ELR (cell line): Measurements from ENCODE around the gene FGF1.

Source experiments
- DNase-seq: peaks from one replicate; pipeline ENCODE4 v3.0.0-alpha.2; 2015; ENCODE audit warnings: low read depth

The FGF1 gene

DNA sequence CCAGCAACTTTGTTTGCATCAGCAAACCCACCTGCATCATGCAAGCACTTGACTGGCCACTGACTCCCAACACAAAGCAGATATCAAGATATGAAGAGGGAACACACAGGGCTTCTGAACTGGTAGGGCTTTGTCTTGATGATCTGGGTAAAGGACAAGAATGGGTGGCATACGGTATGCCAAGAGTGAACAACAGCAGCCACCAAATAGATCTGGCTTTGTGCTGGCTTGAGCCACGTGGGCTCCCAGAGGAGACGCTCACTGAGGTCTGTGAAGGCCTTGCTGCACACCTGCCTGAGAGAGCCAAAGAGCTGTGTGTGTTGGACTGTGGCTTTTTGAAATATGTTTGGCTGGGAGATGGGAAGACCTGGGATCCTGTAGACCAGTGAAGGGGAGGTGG is 43.5 kb downstream of the FGF1 start:
- no peak for DNase-seq

DNA sequence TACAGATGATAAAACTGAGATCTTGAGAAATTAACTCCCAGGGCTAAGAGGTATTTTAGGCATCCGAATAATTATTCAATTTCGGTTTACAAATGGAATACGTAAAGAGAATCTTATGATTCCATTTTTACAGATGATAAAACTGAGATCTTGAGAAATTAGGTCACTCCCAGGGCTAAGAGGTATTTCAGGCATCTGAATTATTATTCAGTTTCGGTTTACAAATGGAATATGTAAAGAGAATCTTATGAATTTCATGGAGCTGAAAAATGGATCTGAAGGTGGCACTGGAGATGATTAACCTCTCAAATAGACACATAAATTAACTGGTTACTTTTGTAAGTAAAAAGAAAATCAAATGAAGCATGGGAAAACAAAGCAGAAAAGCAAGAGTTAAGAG is 44.2 kb downstream of the FGF1 start:
- peak; percentile 12 for DNase-seq

DNA sequence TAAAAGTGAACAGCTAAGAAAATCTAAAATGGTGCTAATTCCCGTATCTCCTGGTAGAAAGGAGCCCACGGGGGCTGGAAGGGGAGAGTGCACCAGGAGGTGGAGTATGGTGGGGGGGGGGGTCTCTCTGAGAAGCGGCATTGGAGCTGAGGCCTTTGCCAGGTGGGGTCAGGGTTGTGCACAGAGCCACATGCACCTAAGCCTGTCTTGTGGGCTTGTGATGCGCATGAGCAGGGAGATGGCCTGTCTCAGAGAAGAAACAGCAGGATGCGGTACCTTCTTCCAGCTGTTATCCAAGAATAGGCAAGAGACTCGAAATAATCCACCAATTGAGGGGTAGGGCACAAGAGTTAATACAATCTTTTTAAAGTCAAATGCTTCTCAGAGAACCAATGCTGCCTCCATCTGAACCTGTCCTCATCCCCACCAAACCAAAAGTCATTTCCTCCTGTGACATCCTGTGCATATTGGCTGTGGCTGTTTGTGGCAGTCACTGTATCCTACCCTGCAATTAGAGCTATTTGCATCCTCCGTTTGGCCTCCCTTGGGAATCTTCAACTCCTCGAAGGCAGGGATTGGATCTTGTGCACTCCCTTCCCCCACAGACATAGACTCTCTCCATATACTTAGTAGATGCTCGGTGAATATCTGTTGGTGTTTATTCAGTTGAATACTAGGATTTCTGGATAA is 45.4 kb downstream of the FGF1 start:
- no peak for DNase-seq

DNA sequence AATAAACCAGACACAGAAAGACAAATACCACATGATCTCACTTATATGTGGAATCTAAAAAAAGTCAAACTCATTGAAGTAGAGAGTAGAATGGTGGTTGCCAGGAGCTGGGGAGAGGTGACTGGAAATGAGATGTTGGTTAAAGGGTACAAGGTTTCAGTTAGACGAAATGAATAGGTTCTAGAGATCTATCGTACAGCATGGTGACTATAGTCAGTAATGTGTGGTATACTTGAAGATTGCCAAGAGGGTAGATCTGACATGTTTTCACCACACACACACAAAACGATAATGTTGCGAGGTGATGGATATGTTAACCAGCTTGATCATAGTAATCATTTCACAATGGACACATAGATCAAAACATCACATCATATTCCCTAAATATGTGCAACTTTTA is 46.4 kb downstream of the FGF1 start:
- no peak for DNase-seq

DNA sequence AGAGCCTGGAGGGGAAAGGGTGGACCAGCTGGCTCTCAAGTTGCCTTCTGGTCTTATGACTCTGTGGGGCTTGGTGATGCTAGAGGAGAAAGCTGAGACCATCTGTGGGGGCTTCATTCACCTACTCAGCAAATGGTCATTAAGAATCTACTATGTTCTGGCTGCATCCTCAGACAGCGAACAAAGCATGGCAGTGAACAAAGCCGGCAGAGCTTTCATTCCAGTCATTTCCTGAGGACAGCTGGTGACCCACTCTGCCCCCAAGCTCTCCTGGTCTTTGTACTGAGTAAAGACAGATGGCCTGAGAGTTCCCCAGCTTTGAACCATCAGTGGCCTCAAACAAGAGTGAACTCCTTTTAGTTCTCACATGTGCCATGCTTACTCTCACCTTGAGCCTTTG is 48.0 kb downstream of the FGF1 start:
- no peak for DNase-seq

DNA sequence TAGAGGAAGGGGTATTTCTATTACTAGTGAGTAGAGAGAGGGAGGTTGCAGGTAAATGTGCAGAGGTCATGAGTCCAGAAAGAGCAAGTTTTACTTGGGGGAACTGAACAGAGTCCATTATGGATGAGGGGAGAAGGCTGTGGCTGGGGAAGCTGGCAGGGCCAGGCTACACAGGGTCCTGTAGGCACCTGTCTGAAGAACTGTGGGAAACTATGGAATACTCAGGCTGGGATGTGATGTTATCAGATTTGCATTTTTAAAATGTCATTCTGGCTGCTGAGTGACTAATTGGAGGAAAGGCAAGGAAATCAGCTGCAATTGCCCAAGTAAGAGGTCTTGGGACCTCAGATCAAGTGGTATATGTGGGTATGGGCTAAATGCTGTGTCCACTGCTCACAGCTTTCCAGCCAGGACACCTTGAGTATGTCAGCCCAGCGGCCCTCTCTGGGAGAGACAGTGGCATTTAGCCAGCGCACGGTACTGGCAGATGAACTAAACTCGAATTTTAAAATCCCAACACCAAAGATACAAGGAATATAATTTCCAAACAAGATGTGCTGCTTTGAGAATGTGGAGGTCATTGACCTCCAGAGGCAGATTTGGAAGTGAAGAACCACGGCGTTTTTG is 49.1 kb downstream of the FGF1 start:
- no peak for DNase-seq

DNA sequence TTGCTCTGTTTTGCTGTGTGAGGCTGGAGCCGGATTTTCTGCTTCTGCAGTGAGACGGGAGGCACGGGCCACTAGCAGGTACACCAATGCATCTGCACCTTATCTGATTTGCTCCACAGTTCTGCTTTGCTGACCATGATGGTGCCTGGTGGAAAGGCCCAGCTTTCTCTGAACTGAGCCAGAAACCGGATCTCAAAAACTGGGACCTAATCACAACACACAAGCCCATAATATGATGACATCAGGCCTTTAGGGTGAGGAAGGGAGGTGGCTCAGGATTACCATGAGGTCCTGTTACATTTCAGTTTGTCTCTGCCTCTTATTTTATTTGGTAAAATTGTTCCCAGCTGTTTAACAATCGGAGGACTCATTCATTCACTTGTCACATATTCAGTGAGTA is 49.8 kb downstream of the FGF1 start:
- DNase-seq: no peak

DNA sequence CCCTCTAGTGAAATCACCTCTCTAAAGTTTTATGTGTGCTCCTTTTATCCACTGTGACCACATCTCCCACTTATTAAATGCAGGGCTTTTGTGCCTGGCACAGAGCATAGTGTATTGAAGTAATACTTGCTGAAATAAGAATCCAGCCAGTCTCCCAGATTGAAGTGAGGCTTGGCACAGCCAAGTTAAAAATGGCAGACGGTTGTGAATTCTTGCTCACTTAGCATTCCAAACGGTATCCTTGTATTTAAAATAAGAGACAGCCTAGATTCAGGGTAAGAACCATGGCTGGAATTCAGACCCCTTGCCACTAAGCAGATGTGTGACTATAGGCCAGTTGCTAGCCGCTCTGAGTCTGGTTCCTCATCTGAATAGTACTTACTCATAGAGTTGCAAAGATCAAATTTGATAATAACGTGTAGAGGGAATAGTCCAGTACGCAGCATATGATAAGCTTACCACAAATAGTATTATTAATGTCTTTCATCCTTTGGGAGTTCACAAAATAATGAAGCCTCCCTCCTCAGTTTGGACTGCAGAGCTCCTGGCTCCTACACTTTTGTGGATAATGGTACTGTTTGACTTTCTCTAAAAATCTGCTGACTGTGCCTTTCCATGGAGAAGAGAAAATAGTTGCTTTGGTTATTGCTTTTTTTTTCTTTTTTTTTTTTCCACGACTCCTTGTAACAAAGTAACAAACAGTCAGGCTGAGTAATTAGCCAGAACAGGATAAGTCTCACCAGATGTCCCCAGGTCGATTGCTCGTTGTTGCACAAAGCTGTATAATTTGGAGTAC is 51.5 kb downstream of the FGF1 start:
- DNase-seq: no peak

DNA sequence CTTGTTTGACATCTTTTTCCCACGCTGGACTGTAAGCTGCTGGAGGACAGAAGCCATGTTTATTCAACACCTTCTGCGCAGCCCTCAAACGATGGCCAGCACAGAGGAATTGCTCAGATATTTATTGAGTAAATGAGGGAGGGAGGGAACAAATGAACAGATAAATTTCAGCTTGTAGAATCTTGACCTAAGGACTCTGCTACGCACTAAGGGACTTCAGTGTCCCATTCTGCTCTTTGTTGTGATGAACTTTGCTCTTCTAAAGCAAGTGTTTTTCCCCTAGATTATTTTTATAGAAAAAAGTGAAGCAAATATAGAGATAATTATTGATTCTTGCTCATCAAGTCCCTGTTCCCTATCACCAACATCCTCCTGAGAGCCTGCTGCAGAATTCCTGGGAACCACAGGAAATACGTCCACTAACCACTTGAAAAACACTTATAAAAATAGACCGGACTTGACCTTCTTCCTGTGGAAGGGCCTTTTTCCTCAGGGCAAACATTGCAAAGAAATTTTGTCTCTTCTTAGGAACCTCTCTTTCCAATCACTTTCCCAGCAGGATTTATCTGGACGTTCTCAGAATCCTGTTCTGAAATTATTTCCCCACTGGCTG is 54.9 kb downstream of the FGF1 start:
- peak; percentile 53 for DNase-seq

DNA sequence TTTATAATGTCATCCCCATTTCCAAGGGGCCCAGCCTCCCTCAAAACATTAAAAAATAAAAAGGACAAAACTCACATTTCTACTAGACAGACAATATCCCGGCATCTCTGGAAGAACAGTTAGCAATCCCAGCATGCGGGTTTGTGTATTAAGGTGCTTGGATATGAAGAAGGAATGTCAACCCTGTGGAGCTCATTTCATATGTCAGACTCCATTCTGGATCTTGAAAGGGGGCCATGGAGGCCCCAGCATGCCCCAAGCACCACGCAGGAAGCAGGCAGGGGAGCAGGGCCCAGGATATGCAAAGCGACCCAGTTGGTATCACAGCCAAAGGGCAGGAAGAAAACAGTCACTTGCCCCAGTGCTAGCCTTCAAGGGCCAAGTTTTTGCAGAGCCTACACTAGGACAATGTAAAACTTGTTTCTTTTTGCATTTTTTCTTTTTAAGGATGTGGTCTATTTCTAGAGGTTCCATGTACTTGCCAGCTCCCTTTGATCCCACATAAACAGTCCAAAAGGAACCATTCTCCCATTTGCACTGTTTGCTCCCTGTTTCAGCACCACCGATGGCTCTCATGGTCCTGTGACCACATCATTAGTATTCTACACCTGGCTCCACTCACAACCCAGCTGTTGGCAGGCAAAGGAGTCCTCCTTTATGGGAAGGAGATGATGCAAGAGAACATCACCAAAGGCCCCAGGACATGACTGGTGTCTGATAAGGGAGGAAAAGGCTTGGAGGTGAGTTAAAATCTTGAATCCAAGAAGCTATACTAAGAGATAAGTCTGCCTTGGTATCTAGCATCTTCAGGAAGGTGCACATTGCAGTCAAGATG is 58.3 kb downstream of the FGF1 start:
- DNase-seq: no peak

DNA sequence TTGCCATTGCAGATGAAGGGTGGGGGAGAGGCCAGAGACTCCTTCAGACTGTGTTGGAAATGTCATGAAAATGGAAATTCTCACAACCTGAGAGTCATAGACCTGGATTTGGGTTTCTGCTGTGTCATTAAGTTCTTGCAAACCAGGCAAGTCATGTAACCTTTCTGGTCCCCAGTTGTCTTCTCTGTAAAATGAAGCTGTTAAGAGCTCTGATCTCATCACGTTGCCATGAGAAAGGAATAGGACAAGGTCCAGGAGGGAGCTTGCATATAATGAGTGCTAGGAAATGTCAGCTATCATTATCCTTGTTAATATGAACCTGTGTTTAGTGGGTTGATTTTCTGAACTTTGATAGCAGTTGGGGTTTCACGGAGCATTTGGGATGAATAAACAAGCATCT is 59.1 kb downstream of the FGF1 start:
- no peak for DNase-seq

DNA sequence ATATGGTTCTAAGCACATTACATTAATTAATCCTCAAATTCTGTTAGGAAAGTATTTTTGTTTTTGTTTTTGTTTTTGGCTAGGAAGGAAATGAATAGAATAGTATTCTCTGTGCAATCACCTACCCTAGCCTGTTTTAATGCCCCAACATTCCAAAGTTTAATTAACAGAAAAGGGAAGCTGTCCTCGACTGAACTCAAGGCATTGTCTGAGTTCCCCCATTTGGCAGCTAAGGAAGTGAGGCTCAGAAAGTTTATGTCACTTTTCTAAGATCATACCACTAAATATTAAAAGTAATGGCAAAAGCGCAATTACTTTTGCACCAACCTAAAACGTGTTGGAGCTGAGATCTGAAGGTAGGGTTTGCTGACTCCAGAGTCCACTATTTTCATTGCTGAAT is 59.8 kb downstream of the FGF1 start:
- no peak for DNase-seq

DNA sequence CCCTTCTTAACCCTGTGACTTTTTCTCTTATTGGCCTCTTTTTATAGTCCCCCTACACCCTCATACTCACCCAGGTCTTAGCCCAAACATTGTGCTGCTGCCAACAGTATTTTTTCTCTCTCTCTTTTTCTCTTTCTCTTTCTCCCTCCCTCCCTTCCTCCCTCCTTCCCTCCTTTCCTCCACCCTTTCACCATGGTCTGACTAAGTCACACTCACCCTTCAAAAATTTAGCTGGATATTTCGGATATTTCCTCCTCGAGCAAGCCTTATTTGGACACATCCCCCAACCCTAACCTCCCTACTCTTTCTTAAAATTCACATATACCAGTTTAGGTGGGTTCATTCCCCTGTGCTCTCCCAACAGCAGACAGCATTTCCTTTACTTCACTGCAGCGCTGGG is 64.7 kb downstream of the FGF1 start:
- DNase-seq: peak; percentile 90

DNA sequence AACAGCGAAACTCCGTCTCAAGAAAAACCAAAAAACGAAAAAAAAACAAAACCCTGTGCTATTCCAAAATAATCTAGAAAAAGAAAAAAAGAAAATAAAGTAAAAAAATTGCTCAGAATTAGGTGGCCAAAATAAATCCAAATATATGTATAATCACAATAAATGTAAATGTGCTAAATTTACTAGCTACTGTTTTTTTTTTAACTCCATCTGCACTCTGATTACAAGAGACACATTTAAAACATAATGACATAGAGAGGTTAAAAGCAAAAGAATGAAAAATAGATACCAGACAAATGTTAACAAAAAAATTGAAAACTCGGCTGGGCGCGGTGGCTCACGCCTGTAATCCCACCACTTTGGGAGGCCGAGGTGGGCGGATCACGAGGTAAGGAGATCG is 66.1 kb downstream of the FGF1 start:
- DNase-seq: no peak

DNA sequence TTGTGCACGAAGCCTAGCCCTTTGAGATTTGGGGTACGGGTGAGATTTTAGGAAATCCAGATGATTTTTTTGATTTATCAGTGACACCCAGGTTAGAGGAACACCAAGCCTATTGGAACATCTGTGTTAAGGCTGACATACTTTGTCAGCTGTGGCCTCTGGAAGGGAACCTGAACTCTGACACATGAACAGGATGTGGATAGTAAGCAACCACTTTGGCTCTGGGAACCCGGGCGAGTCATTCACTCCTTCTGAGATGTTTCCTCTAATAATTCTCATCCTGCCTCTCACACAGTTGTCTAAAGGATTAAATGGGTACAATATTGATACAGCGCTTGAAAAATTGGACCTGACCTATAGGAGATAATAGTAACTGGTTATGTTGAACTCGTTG is 67.8 kb downstream of the FGF1 start:
- DNase-seq: peak; percentile 93

DNA sequence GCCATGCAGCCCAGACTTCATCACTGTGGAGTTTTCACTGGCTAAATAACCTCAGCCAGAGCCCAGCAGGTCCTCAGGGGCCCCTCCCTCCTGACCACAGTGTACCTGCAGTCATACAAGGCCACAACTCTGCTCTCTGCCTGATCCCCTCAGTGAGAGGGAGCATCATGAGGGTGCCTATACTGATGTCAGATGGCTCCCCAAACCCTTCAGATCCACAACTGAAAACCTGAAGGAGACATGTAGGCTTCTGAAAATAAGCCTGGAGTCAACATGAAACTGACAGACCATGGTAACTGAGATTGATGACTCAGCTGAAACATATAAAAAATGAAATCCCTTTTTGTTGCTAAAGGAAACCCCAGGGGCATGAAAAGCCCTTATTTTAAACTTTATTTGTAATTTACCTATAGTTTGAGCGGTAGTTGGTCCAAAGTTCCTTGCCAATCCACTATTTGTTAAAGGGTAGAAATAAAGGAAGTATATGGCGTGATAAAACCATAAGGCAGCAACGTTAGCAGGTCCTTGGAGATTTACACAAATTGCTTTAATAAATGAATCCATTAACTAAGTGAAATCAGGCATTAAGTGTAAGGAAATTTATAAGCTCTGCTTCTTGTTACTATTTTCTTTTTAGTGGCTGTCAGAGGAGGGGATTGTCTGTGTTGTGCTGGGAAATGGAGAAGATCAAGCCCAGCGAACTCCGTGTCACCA is 68.3 kb downstream of the FGF1 start:
- no peak for DNase-seq

DNA sequence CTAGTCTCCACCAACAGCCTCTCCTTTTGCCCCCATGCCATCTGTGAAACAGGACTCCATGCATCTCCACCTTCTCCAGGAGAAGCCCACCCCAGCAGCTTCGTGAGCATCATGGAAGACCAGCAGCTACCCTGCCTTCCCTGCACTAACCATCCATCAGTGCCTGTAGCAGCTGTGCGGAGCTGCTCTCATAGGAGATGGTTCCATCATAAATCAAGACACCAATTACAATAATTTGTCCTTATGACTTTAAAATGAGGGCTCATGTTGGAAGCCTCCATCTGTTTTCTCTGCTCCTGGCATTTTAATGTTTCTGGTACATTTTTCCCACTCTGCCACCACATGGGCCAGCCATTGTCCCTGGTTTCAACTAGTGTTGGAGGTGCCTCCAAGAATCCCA is 69.9 kb downstream of the FGF1 start:
- no peak for DNase-seq

DNA sequence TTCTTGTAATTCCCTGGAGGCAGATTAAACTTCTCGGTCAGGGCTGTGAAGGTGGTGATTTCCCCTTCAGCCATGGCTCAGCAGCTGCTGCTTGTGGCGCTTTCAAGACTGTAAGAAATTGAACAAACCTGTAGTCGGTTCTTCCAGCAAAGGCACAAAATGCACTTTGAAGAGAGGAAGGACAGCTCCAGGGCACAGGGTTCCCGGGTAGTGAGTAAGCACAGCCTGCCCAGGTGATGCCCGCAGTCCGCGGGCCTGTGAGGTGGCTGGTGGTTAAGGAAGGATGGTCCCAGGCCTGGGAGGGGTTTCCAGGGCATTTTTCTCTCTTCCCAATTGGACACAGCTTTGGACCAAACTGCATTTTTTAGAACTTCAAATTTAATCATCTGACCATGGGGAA is 71.8 kb downstream of the FGF1 start:
- DNase-seq: no peak

DNA sequence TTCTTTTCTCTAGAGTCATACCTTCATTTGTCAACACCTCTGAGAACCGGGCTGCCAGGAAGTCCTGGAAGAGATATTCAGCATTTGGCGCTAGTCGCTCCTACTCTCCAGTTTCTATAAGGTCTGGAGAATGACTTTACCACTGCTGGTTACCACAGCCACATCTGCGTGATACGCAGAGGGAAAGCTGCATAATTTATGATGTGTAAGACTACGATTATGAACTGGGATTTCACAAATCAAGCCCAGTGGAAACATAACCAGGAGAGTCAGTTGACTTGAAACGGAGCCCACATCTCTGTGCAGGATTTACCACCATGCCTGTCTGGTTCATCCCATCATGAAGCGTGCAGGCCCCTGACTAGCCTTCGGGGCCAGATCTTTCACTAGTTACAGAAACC is 72.6 kb downstream of the FGF1 start:
- DNase-seq: peak; percentile 51

DNA sequence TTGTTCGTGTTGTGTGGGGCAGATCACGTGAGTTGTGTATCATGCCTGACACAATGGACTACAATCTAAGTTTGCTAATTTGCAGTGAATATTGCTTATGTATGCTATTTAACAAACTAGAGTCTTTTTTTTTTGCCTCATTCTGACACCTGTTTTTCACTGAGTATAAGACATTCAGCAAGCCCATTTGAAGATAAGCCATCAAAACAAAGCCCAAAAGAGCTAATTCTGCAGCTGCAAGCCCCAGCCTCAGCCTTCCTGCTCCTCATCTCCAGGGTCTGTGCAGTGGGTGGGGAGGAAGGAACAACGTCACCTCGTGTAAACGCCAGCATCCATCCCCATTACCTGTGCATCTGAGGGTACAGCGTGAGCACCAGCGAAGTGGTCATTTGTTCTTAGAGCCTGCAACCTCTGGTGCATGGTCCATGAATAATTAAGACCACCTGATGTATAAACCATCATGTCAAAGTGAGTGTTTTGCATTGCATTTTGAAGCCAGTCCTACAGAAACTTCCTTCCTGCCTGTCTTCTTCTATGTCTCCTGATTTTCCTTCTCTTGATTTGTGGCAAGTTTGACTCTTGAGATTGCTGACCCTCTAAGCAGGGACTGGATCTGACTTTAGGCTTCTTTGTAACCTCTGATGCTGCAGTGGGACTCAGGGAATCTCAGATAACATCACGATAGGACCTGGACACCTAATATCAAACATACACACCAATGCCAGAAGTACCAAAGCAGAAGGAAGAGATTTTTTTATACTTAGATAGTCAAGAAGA is 73.2 kb downstream of the FGF1 start:
- no peak for DNase-seq

DNA sequence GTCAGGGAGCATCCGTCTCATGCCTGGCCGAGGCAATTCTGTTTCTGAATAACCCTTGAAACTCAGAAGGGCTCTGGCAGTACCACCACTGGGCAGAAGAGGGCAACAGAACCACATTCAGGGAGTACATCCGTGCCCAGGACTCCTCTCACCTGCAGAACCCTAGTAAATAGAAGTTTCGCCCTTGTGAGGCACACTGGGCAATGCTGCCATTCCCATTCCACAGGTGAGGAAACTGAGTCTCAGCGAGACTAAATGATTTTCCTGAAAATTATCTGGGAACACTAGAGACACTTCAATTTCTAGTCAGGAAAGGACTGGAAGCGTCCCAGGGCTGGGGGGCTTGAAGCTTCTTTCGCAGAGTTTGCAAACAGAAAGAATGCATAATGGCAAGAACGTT is 74.7 kb downstream of the FGF1 start:
- DNase-seq: peak; percentile 75
